ENCODE data around the gene KLHL29.

DNA sequence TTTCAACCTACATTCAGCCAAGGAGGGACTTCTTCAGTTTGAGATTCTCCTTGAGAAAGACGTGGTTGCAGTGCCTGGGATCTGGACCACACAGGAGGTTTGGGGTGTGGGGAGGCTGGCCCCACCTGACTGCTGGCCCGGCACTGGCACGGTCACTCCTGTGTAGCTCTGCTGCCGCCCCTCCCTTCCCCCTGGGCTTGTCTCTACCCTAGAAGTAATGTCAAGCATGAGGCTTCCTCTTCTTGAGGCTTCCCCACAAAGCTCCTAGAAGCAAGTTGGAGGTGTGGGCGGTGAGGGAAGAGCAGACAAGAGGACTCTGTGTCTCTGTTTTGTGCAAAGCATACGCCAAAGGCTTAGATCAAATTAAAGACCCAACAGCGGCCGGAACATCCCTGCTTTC, 8.7 kb downstream of the KLHL29 start:
- no peak for TF ChIP-seq REST (IDR thresholded peaks at IDR 0.05; ENCODE audit: low read depth)
- TF ChIP-seq POLR2AphosphoS5 (IDR thresholded peaks at IDR 0.05; ENCODE audit: low read depth, low read length) = no peak
- no peak for TF ChIP-seq POLR2A (IDR thresholded peaks at IDR 0.05; ENCODE audit: borderline replicate concordance, extremely low read depth, insufficient read depth, insufficient read length)
- TF ChIP-seq EZH2phosphoT487 (IDR thresholded peaks at IDR 0.05; ENCODE audit: borderline replicate concordance) = no peak
- TF ChIP-seq, protein P1, sequence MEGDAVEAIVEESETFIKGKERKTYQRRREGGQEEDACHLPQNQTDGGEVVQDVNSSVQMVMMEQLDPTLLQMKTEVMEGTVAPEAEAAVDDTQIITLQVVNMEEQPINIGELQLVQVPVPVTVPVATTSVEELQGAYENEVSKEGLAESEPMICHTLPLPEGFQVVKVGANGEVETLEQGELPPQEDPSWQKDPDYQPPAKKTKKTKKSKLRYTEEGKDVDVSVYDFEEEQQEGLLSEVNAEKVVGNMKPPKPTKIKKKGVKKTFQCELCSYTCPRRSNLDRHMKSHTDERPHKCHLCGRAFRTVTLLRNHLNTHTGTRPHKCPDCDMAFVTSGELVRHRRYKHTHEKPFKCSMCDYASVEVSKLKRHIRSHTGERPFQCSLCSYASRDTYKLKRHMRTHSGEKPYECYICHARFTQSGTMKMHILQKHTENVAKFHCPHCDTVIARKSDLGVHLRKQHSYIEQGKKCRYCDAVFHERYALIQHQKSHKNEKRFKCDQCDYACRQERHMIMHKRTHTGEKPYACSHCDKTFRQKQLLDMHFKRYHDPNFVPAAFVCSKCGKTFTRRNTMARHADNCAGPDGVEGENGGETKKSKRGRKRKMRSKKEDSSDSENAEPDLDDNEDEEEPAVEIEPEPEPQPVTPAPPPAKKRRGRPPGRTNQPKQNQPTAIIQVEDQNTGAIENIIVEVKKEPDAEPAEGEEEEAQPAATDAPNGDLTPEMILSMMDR (IDR thresholded peaks at IDR 0.05 in 2 of 3, conservative IDR thresholded peaks at IDR 0.05 in 1 of 3; ENCODE audit: borderline replicate concordance in 1 of 3, insufficient read depth in 1 of 3, low read depth in 2 of 3, low read length in 2 of 3) = no peak
- TF ChIP-seq ZNF274 (IDR thresholded peaks at IDR 0.05; ENCODE audit: low read depth, low read length) = no peak
- TF ChIP-seq, protein P2, sequence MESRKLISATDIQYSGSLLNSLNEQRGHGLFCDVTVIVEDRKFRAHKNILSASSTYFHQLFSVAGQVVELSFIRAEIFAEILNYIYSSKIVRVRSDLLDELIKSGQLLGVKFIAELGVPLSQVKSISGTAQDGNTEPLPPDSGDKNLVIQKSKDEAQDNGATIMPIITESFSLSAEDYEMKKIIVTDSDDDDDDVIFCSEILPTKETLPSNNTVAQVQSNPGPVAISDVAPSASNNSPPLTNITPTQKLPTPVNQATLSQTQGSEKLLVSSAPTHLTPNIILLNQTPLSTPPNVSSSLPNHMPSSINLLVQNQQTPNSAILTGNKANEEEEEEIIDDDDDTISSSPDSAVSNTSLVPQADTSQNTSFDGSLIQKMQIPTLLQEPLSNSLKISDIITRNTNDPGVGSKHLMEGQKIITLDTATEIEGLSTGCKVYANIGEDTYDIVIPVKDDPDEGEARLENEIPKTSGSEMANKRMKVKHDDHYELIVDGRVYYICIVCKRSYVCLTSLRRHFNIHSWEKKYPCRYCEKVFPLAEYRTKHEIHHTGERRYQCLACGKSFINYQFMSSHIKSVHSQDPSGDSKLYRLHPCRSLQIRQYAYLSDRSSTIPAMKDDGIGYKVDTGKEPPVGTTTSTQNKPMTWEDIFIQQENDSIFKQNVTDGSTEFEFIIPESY (IDR thresholded peaks at IDR 0.05; ENCODE audit: extremely low read depth, insufficient replicate concordance, low read length) = no peak
- TF ChIP-seq, protein P3, sequence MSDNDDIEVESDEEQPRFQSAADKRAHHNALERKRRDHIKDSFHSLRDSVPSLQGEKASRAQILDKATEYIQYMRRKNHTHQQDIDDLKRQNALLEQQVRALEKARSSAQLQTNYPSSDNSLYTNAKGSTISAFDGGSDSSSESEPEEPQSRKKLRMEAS (IDR thresholded peaks at IDR 0.05) = no peak
- TF ChIP-seq EZH2 (IDR thresholded peaks at IDR 0.05) = no peak
- no peak for TF ChIP-seq FOSL1 (IDR thresholded peaks at IDR 0.05; ENCODE audit: low read depth)
- no peak for TF ChIP-seq YY1 (IDR thresholded peaks at IDR 0.05; ENCODE audit: extremely low read depth, insufficient replicate concordance, low read depth, low read length)
